ENCODE measurements around the gene MT1H. TPM values are rescaled to one million over a fixed set of nuclear protein-coding genes. Genes with fewer than 3 reads are reported as not detected.

MT1H gene
- total RNA-seq, 4 donors from 2014 or later = 45.4 to 179 (median 62.8) TPM; not detected in 1

GRCh38 chr16:56697456-56698155, 28.0 kb downstream of the MT1H start:
- DNase-seq = no peak
- TF ChIP-seq CTCF (IDR thresholded peaks at IDR 0.05) (no peak), POLR2A (IDR thresholded peaks at IDR 0.05) (no peak)
- Histone ChIP-seq H3K4me3 (replicated peaks in 1 of 3) (no peak overlapping the region), H3K4me1 (no peaks in the 10 kb centered on the region), H3K27ac (no peak overlapping the region), H3K36me3 (no peaks in the 10 kb centered on the region), H3K9me3 (no peaks in the 10 kb centered on the region), H3K27me3 (no peaks in the 10 kb centered on the region)
- WGBS, 2 donors = 94 to 97% methylated on average over 5 of the region's 5 CpGs
- intact Hi-C loops (cut with DNase I) = loop anchor here (5.0 kb wide), 1 partner anchor 180 kb away; no protein-coding TSS in a partner anchor

- DNase-seq = no peak
- H3K36me3 ChIP-seq = no peaks in the 10 kb centered on the region
- H3K4me3 ChIP-seq (replicated peaks in 1 of 3) = no peak overlapping the region
- no peaks in the 10 kb centered on the region for H3K9me3 ChIP-seq
- H3K27ac ChIP-seq = no peak overlapping the region
- H3K4me1 ChIP-seq = no peaks in the 10 kb centered on the region
- no peak for TF ChIP-seq CTCF (IDR thresholded peaks at IDR 0.05)
- TF ChIP-seq POLR2A (IDR thresholded peaks at IDR 0.05) = no peak
- WGBS, 2 donors = 46 to 58% methylated on average over 1 of the region's 1 CpG
- intact Hi-C loops (cut with DNase I) = loop anchor here (5.0 kb wide), 1 partner anchor 123 kb away; no protein-coding TSS in a partner anchor
- H3K27me3 ChIP-seq = no peaks in the 10 kb centered on the region
Measured at GRCh38 chr16:56700195-56700594, 30.6 kb downstream of the MT1H start.

- intact Hi-C loops (cut with DNase I) = loop anchor here (5.0 kb wide), 1 partner anchor 123 kb away; no protein-coding TSS in a partner anchor
Measured at GRCh38 chr16:56700631-56701030, 31.0 kb downstream of the MT1H start.

GRCh38 chr16:56701534-56701933, 31.9 kb downstream of the MT1H start:
- TF ChIP-seq POLR2A (IDR thresholded peaks at IDR 0.05) (no peak), CTCF (IDR thresholded peaks at IDR 0.05) (no peak)
- H3K27me3 ChIP-seq = no peaks in the 10 kb centered on the region
- intact Hi-C loops (cut with DNase I) = loop anchor here (5.0 kb wide), 1 partner anchor 124 kb away; no protein-coding TSS in a partner anchor
- DNase-seq = no peak
- H3K4me1 ChIP-seq = no peaks in the 10 kb centered on the region
- no peaks in the 10 kb centered on the region for H3K36me3 ChIP-seq
- H3K9me3 ChIP-seq = no peaks in the 10 kb centered on the region
- WGBS, 2 donors = 79% methylated on average over 7 of the region's 7 CpGs
- H3K4me3 ChIP-seq (replicated peaks in 1 of 3) = no peak overlapping the region
- H3K27ac ChIP-seq = no peak overlapping the region

More at GRCh38 chr16:56700631-56701030, 31.0 kb downstream of the MT1H start:
- Histone ChIP-seq H3K4me3 (replicated peaks in 1 of 3) (no peak overlapping the region), H3K4me1 (no peaks in the 10 kb centered on the region), H3K9me3 (no peaks in the 10 kb centered on the region), H3K36me3 (no peaks in the 10 kb centered on the region), H3K27ac (no peak overlapping the region), H3K27me3 (no peaks in the 10 kb centered on the region)
- DNase-seq = no peak
- 92 to 100% methylated on average over 1 of the region's 1 CpG for WGBS, 2 donors
- TF ChIP-seq POLR2A (IDR thresholded peaks at IDR 0.05) (no peak), CTCF (IDR thresholded peaks at IDR 0.05) (no peak)

GRCh38 chr16:56702836-56703235, 33.2 kb downstream of the MT1H start:
- no peak for TF ChIP-seq CTCF (IDR thresholded peaks at IDR 0.05)
- no peak for TF ChIP-seq POLR2A (IDR thresholded peaks at IDR 0.05)

More at GRCh38 chr16:56702836-56703235, 33.2 kb downstream of the MT1H start:
- Histone ChIP-seq H3K4me3 (replicated peaks in 1 of 3) (no peak overlapping the region), H3K4me1 (no peaks in the 10 kb centered on the region), H3K36me3 (no peaks in the 10 kb centered on the region), H3K9me3 (no peaks in the 10 kb centered on the region), H3K27me3 (no peaks in the 10 kb centered on the region), H3K27ac (no peak overlapping the region)
- intact Hi-C loops (cut with DNase I) = loop anchor here (5.0 kb wide), 1 partner anchor 126 kb away; no protein-coding TSS in a partner anchor
- no peak for DNase-seq
- 89 to 95% methylated on average over 5 of the region's 5 CpGs for WGBS, 2 donors
